ENCODE data around the gene CCNJL.

- TF ChIP-seq CTCF (IDR thresholded peaks at IDR 0.05) (no peak), EZH2 (IDR thresholded peaks at IDR 0.05; ENCODE audit: borderline replicate concordance, insufficient read depth, low read depth, low read length, poor library complexity, severe bottlenecking) (no peak)
Measured at GRCh38 chr5:160296496-160296895, 15.9 kb downstream of the CCNJL start.

Measured in B cell (primary cell).